ENCODE data around the gene PRKCB.

DNA sequence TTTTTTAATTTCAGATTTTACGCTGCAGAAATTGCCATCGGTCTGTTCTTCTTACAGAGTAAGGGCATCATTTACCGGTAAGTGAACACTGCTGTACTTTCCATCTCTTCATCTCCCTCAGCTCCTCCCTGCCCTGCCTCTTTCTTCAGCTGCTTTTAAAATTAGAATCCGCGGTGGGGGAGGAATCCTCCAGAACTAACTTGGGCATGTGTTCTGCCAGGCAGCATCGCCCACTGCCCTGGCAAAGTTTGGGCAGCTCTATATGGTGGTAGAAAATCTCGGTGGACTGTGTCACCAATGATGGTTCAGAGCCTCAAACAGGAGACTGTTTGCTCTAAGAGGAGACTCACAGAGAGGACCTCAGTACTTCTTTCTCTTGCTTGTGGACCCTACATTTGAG is 338.7 kb downstream of the PRKCB start:
- TF ChIP-seq, protein P1, sequence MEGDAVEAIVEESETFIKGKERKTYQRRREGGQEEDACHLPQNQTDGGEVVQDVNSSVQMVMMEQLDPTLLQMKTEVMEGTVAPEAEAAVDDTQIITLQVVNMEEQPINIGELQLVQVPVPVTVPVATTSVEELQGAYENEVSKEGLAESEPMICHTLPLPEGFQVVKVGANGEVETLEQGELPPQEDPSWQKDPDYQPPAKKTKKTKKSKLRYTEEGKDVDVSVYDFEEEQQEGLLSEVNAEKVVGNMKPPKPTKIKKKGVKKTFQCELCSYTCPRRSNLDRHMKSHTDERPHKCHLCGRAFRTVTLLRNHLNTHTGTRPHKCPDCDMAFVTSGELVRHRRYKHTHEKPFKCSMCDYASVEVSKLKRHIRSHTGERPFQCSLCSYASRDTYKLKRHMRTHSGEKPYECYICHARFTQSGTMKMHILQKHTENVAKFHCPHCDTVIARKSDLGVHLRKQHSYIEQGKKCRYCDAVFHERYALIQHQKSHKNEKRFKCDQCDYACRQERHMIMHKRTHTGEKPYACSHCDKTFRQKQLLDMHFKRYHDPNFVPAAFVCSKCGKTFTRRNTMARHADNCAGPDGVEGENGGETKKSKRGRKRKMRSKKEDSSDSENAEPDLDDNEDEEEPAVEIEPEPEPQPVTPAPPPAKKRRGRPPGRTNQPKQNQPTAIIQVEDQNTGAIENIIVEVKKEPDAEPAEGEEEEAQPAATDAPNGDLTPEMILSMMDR (IDR thresholded peaks at IDR 0.05): no peak
- TF ChIP-seq POLR2A (IDR thresholded peaks at IDR 0.05): no peak

All from testis (tissue), 2 donors.